K562 (cell line): Measurements from ENCODE around the gene MEGF11. TPM values are rescaled to one million over a fixed set of nuclear protein-coding genes. Genes with fewer than 3 reads are reported as not detected.

ENCODE experiments used
- ELF1 ChIP-seq: fragments of 200-800 bp; sonication (Bioruptor generic); IDR thresholded peaks from 2 replicates; pipeline ENCODE4 v1.6.1; 2016; ENCODE audit warnings: missing genetic modification characterization, missing compliant biosample characterization
- GTF2E2 ChIP-seq: fragments of 200-800 bp; sonication (Bioruptor generic); IDR thresholded peaks from 2 replicates; pipeline ENCODE4 v1.6.1; 2016; ENCODE audit warnings: missing genetic modification characterization, missing compliant biosample characterization
- IFI16 ChIP-seq: fragments of 250-450 bp; sonication (Bioruptor Pico); IDR thresholded peaks from 2 replicates; pipeline ENCODE4 v2.1.2; 2022; ENCODE audit warnings: mild to moderate bottlenecking, inconsistent platforms
- KLF1 ChIP-seq: fragments of 450-650 bp; IDR thresholded peaks from 2 replicates; pipeline ENCODE4 v1.6.1; 2016; ENCODE audit warnings: missing genetic modification characterization, missing compliant biosample characterization
- KLF16 ChIP-seq: IDR thresholded peaks from 2 replicates; pipeline ENCODE4 v1.6.1; 2016; ENCODE audit warnings: antibody characterized with exemption
- PTTG1 ChIP-seq: fragments of 450-650 bp; IDR thresholded peaks from 2 replicates; pipeline ENCODE4 v1.6.1; 2016; ENCODE audit warnings: low read depth, mild to moderate bottlenecking, missing genetic modification characterization, missing compliant biosample characterization
- RERE ChIP-seq: sonication (generic); formaldehyde crosslinking; IDR thresholded peaks from 2 replicates; pipeline ENCODE4 v1.8.0; 2023; ENCODE audit warnings: missing genetic modification reagents, mild to moderate bottlenecking, borderline replicate concordance
- SOX6 ChIP-seq: fragments of 450-650 bp; IDR thresholded peaks from 2 replicates; pipeline ENCODE4 v1.6.1; 2014; ENCODE audit warnings: mild to moderate bottlenecking
- TRIM28 ChIP-seq: fragments of 450-650 bp; IDR thresholded peaks from 2 replicates; pipeline ENCODE4 v1.6.1; 2017
- XRCC5 ChIP-seq: fragments of 200-400 bp; formaldehyde crosslinking; IDR thresholded peaks from 2 replicates; pipeline ENCODE4 v1.6.1; 2017; ENCODE audit warnings: low read depth, mild to moderate bottlenecking, low read length
- ZBTB9 ChIP-seq: fragments of 450-650 bp; formaldehyde crosslinking; IDR thresholded peaks from 2 replicates; pipeline ENCODE4 v1.4.0; 2020; ENCODE audit warnings: mild to moderate bottlenecking, moderate library complexity
- ZC3H11A ChIP-seq: IDR thresholded peaks from 2 replicates; pipeline ENCODE4 v1.6.1; 2012; ENCODE audit warnings: low read depth, low read length, improper control_type of control experiment
- ZNF174 ChIP-seq: fragments of 250-450 bp; sonication (Bioruptor Pico); IDR thresholded peaks from 2 replicates; pipeline ENCODE4 v1.4.0; 2020; ENCODE audit warnings: mild to moderate bottlenecking
- ZNF561 ChIP-seq: fragments of 450-650 bp; formaldehyde crosslinking; conservative IDR thresholded peaks from 2 replicates; pipeline ENCODE4 v1.4.0; 2020; ENCODE audit warnings: mild to moderate bottlenecking, moderate library complexity
- ZNF592 ChIP-seq: fragments of 450-650 bp; IDR thresholded peaks from 2 replicates; pipeline ENCODE4 v1.6.1; 2017; ENCODE audit warnings: antibody characterized with exemption, mild to moderate bottlenecking
- ZNF764 ChIP-seq: fragments of 250-450 bp; sonication (Bioruptor Pico); IDR thresholded peaks from 2 replicates; pipeline ENCODE4 v1.4.0; 2020; ENCODE audit warnings: low read depth, mild to moderate bottlenecking, moderate library complexity
- polyA plus RNA-seq, 8 experiments: library from polyadenylated mRNA; depleted of rRNA in 4 of 8; stranded (reverse) in 5 of 8; unstranded in 3 of 8; fragments of >200 nt; fragmentation: Nextera tagmentation in 2 of 8; fragmentation: Illumina TruSeq in 1 of 8; extraction: Ambion mirVana in 2 of 8; extraction: Trizol in 1 of 8; gene quantifications; 2 replicates each; pipeline versions ENCODE4 v1.2.1 to v1.2.3, GENCODE V29; 2011 to 2014; ENCODE audit warnings: inconsistent platforms in 1 of 8, missing spikeins in 1 of 8
- total RNA-seq, 7 experiments: library from RNA; depleted of rRNA in 6 of 7; stranded (reverse); fragments of >200 nt in 6 of 7; fragmentation: Illumina TruSeq in 2 of 7; extraction: Trizol in 2 of 7; gene quantifications; 2 replicates each; pipeline versions ENCODE4 v1.2.1 to v1.2.3, GENCODE V29; 2011 to 2021; ENCODE audit warnings: low replicate concordance in 1 of 7

Gene MEGF11
- total and polyA plus RNA-seq, 9 of the 15 experiments (the other 6 are each of a cell fraction or from before 2014, with no cell fraction given): 0.06 to 0.23 (median 0.20) TPM; not detected in 6

- TF ChIP-seq RERE (no peak), ZNF174 (CRISPR knock-in tag) (no peak), KLF1 (tag) (peak; percentile 90), ZNF592 (no peak), ELF1 (tag) (no peak), ZBTB9 (CRISPR knock-in tag) (no peak), SOX6 (no peak), ZNF561 (no peak), TRIM28 (peak; percentile 55; the same call in 1 of the 2 replicates), ZNF764 (CRISPR knock-in tag) (no peak), PTTG1 (tag) (no peak), ZC3H11A (no peak), XRCC5 (no peak), IFI16 (CRISPR knock-in tag) (no peak), GTF2E2 (no peak), KLF16 (peak; percentile 5; the same call in 1 of the 2 replicates)
Observed at GRCh38 chr15:66291816-66292570, 38.4 kb upstream of the MEGF11 start (continued).
